Breast epithelium (tissue), 4 donors: ENCODE measurements around the gene PDZD7. TPM values are rescaled to one million over a fixed set of nuclear protein-coding genes. Genes with fewer than 3 reads are reported as not detected.

Experiments
- DNase-seq, 2 donors: peaks; one replicate each; pipeline ENCODE4 v3.0.0-alpha.2; 2019; ENCODE audit warnings: low spot score in 2 of 2
- H3K27ac ChIP-seq, 2 donors: fragments of 200-600 bp; sonication (generic) in 1 of 2; one replicate each; pipeline ENCODE4 v1.5.1; 2016 to 2019; ENCODE audit warnings: mild to moderate bottlenecking in 1 of 2
- H3K27me3 ChIP-seq, 2 donors: fragments of 200-600 bp; sonication (generic) in 1 of 2; one replicate each; pipeline versions ENCODE4 v1.5.1 to v1.6.0; 2017 to 2019; ENCODE audit warnings: control low read depth in 1 of 2, mild to moderate bottlenecking in 1 of 2
- H3K36me3 ChIP-seq: fragments of 200-600 bp; one replicate; pipeline ENCODE4 v1.5.1; 2019
- H3K4me1 ChIP-seq, 2 donors: fragments of 200-600 bp; sonication (generic); one replicate each; pipeline ENCODE4 v1.5.1; 2016 to 2019; ENCODE audit warnings: control low read depth in 1 of 2
- H3K4me3 ChIP-seq, 3 donors: fragments of 200-600 bp; sonication (generic); 1 replicate in 2 of 3; 2 replicates in 1 of 3; pipeline ENCODE4 v1.5.1; 2016 to 2019; ENCODE audit warnings: mild to moderate bottlenecking in 3 of 3, moderate library complexity in 2 of 3
- H3K9me3 ChIP-seq, 2 donors: fragments of 200-600 bp; sonication (generic) in 1 of 2; one replicate each; pipeline ENCODE4 v1.5.1; 2016 to 2019; ENCODE audit warnings: control low read depth in 1 of 2
- POLR2A ChIP-seq: fragments of 450-650 bp; IDR thresholded peaks from one replicate; pipeline ENCODE4 v1.6.1; 2016; ENCODE audit warnings: antibody characterized with exemption, mild to moderate bottlenecking, moderate library complexity
- POLR2AphosphoS5 ChIP-seq, 3 donors: sonication (generic); formaldehyde crosslinking; IDR thresholded peaks; one replicate each; pipeline ENCODE4 v1.6.1; 2017; ENCODE audit warnings: antibody characterized with exemption in 3 of 3
- intact Hi-C: fragments of 100-400 bp; cut with DNase I; formaldehyde crosslinking; loops from one replicate; pipeline ENCODE4 v1.15.1; 2023; ENCODE audit warnings: low total_unique reads
- total RNA-seq, 3 donors: library from RNA; depleted of rRNA; stranded (reverse); fragments of >200 nt; gene quantifications; one replicate each; pipeline ENCODE4 v1.1.0, GENCODE V29; 2016
- TF ChIP-seq, protein P1 (sequence below), 3 donors: fragments of 450-650 bp; IDR thresholded peaks; one replicate each; pipeline ENCODE4 v1.5.1; 2016 to 2017; ENCODE audit warnings: antibody characterized with exemption in 3 of 3, mild to moderate bottlenecking in 3 of 3, moderate library complexity in 3 of 3

PDZD7 gene
- total RNA-seq, 3 donors from 2014 or later: 0.48 to 2.3 (median 0.66) TPM

- Histone ChIP-seq H3K4me3 (no peak overlapping the region), H3K36me3 (peaks cover 5% of the 10 kb centered on the region), H3K4me1 (no peaks in the 10 kb centered on the region), H3K27me3 (no peaks in the 10 kb centered on the region), H3K27ac (no peak overlapping the region), H3K9me3 (no peaks in the 10 kb centered on the region)
- TF ChIP-seq POLR2AphosphoS5 (IDR thresholded peaks at IDR 0.05): no peak
- TF ChIP-seq, protein P1, sequence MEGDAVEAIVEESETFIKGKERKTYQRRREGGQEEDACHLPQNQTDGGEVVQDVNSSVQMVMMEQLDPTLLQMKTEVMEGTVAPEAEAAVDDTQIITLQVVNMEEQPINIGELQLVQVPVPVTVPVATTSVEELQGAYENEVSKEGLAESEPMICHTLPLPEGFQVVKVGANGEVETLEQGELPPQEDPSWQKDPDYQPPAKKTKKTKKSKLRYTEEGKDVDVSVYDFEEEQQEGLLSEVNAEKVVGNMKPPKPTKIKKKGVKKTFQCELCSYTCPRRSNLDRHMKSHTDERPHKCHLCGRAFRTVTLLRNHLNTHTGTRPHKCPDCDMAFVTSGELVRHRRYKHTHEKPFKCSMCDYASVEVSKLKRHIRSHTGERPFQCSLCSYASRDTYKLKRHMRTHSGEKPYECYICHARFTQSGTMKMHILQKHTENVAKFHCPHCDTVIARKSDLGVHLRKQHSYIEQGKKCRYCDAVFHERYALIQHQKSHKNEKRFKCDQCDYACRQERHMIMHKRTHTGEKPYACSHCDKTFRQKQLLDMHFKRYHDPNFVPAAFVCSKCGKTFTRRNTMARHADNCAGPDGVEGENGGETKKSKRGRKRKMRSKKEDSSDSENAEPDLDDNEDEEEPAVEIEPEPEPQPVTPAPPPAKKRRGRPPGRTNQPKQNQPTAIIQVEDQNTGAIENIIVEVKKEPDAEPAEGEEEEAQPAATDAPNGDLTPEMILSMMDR (IDR thresholded peaks at IDR 0.05): no peak
- no peak for DNase-seq
- intact Hi-C loops: no loop called here
These were observed 50.6 kb downstream of the PDZD7 start for GRCh38 chr10:100980311-100980710.

DNA sequence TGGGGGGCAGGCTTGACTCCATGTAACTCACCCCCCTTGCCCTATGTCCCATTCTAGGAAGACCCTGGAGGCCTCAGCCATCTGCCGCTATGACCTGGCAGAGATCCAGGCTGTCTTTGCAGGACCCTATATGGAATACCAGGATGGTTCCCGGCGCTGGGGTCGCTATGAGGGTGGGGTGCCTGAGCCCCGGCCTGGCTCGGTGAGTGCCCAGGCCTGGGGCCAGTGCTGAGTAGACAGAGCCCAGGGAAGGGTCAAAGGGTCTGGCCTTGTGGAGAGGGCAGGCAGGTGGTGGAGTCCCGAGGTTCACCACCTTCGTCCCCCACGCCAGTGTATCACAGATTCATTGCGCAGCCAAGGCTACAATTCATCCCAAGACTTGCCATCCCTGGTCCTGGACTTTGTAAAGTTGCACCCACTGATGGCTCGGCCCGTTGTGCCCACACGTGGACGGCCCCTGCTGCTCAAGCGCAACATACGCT, 51.1 kb downstream of the PDZD7 start:
- Histone ChIP-seq H3K27ac (no peak overlapping the region), H3K9me3 (no peaks in the 10 kb centered on the region), H3K4me3 (no peak overlapping the region), H3K4me1 (no peaks in the 10 kb centered on the region), H3K36me3 (peaks cover 5% of the 10 kb centered on the region), H3K27me3 (no peaks in the 10 kb centered on the region)
- DNase-seq: no peak
- intact Hi-C loops: no loop called here
- TF ChIP-seq, protein P1 (IDR thresholded peaks at IDR 0.05): no peak
- TF ChIP-seq POLR2A (no peak), POLR2AphosphoS5 (IDR thresholded peaks at IDR 0.05) (no peak)

- H3K27me3 ChIP-seq: no peaks in the 10 kb centered on the region
- H3K27ac ChIP-seq: no peak overlapping the region
- peaks cover 5% of the 10 kb centered on the region for H3K36me3 ChIP-seq
- DNase-seq: no peak
- no peak for TF ChIP-seq POLR2AphosphoS5 (IDR thresholded peaks at IDR 0.05)
- TF ChIP-seq, protein P1 (IDR thresholded peaks at IDR 0.05): no peak
- H3K9me3 ChIP-seq: no peaks in the 10 kb centered on the region
- H3K4me1 ChIP-seq: no peaks in the 10 kb centered on the region
- intact Hi-C loops: no loop called here
- H3K4me3 ChIP-seq: no peak overlapping the region
These were observed 52.1 kb downstream of the PDZD7 start for GRCh38 chr10:100978901-100979195.

DNA sequence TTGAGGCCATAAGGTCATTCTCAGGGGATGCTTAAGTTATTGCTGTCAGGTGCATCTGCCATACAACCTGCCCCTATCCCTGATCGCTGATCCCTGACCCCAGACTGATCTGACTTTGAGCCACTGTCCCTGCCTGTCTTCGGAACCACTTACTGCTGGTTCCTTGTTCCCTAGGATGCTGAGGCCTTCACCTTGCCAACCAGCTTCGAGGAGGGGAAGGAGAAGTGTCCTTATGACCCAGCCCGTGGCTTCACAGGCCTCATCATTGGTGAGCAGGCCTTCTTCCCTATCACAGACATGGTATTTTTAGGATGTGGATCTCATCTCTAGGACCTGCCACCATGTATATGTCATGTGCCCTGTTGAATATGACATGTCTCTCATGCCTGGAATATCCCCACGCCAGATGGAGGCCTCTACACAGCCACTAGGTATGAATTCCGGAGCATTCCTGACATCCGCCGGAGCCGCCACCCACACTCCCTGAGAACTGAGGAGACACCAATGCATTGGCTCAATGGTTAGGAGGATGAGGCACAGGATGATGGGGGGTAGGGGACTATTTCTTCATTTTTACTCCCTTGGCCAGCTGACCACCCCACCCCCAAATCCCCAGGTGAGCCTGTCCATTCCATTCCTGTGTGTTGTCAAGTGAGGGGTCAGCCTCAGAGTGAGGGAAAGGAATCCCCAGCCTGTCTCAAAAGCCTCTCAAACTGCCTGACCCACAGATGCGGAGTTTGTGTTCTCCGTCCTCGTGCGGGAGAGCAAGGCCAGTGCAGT, 52.6 kb downstream of the PDZD7 start:
- no peak for TF ChIP-seq POLR2A
- no peak overlapping the region for H3K27ac ChIP-seq
- intact Hi-C loops: no loop called here
- H3K9me3 ChIP-seq: no peaks in the 10 kb centered on the region
- H3K4me1 ChIP-seq: no peaks in the 10 kb centered on the region
- no peak for DNase-seq
- no peak overlapping the region for H3K4me3 ChIP-seq
- H3K36me3 ChIP-seq: peaks cover 5% of the 10 kb centered on the region
- no peaks in the 10 kb centered on the region for H3K27me3 ChIP-seq

DNA sequence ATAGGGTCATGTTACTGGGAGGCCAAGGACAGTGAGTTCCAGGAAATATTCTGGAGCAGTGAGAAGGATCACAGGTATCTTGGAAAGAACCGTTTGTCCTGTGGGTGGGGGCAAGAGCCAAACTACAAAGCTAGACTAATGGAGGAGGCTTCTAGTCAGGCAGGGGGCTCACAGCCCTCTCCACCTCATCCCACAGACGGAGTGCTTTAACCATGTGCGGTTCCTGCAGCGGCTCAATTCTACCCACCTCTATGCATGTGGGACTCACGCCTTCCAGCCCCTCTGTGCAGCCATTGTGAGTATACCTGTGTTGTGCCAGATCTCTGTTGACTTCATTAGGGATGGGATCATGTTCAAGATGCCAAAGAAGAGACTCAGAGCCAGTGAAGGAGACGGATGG, 53.5 kb downstream of the PDZD7 start:
- Histone ChIP-seq H3K4me3 (no peak overlapping the region), H3K27me3 (no peaks in the 10 kb centered on the region), H3K27ac (no peak overlapping the region), H3K9me3 (no peaks in the 10 kb centered on the region), H3K4me1 (no peaks in the 10 kb centered on the region), H3K36me3 (peaks cover 5% of the 10 kb centered on the region)
- no peak for TF ChIP-seq POLR2A
- TF ChIP-seq, protein P1 (IDR thresholded peaks at IDR 0.05): no peak
- intact Hi-C loops: no loop called here
- no peak for DNase-seq
